ENCODE measurements around the gene MPPED1.

Gene MPPED1

DNA sequence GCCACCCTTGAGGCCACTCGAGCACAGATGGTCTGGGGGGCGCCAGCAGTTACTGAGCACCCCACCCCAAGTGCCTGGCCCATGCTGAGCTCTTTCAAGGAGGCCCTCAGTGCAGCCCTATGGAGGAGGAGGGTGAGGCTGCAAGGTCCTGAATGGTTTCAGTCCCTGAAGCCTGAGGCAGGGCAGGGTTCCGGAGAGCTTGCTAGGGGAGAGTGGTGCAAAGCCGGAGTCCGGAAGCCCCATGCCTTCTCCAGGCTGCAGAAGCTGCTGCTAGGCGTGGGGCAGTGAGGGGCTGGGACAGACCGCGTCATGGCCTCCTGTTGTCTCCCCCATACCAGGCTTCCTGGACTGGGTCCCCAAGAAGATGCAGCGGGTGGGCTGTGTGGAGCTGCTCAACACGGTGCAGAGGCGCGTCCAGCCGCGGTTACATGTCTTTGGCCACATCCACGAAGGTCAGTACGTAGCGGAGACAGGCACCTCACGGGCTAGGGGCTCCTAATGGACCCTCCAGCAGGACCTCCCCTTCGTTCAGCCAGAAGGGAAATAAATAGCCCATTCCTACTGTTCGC is 90.6 kb downstream of the MPPED1 start:
- no peak for DNase-seq

DNA sequence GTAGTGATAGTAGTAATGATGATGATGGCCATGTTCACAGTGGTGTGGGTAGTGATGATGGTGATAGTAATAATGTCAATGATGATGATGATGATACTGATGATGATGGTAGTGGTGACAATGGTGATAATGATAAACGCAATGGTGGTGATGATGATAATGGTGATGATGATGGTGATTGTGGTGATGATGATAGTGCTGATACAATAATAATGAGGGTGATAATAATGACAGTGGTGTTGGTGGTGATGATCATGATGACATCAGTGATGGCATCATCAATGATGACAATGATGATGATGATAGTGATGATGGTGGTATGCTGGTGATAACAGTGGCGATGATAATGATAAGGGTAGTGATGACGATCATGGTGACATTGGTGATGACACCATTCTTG is 92.3 kb downstream of the MPPED1 start:
- DNase-seq = no peak

DNA sequence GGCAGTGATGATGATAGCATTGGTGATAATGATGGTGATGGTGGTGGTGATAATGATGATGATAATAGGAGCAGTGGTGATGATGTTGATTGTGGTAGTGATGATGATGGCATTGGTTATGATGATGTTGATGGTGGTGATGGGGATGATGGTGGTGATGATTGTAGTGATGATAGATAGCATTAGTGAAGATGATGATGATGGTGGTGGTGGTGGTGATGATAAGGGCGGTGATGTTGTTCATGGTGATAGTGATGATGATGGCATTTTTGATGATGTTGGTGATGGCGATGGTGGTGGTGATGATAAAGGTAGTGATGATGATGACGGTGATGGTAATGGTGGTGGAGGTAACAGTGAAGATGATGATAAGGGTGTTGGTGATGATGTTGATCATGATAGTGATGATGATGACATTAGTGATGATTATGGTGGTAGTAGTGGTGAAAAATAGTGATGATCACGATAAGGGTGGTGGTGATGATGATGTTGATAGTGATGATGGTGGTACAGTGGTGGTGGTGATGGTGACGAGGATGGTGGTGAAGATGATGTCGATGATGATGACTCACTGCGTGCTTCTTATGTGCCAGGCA is 93.0 kb downstream of the MPPED1 start:
- no peak for DNase-seq

DNA sequence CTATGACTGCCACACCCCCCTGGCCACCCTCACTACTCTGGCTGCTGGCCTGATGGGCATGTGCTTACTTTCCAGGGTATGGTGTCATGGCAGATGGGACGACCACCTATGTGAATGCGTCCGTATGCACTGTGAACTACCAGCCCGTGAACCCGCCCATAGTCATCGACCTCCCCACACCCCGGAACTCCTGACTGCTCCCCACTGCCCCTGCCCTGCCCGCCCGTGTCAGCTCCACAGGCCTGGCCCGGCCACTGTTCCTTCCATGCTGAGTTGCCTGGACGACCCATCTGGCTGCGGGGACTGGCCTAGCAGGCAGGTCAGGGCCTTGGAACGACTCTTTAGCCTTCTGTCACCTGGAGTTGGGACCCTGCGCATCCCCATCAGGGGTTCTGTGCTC is 93.6 kb downstream of the MPPED1 start:
- no peak for DNase-seq

DNA sequence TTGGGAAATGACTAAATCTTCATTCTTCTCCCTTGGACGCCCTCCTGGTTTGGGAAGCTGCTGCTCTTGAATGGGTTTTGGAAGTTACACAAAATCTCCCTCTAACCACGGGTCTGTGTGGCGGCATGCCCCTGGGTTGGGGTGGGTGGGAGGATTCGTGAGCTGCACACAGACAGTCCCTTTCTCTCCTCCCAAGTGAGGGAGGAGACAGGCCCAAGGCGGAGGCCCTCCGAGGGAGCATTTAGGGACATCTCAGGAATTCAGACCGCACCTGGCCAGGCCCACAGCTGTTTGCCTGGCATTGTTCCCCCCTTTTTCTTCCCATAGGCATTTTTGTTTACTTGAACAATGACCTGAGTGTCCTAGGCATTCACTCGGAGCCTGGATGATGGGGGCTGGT is 94.1 kb downstream of the MPPED1 start:
- DNase-seq = no peak

DNA sequence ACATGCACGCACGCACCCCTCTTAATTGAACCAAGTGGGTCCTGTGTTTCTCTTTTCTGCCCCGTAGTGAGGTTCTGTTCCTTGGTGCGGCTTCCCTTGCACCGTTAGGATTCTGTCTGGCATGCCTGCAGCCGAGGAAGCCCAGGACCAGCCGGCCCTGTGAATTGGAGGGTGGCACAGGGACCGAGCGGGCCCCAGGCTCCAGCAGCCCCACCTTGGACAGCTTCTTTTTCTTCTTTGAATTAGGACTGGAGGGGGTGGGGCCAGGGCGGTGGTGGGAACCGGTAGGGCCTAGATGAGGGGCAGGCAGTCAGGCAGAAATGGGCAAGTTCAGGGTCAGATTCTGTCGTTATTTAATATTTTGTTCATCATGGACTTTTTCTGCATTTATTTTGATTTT is 94.7 kb downstream of the MPPED1 start:
- no peak for DNase-seq

DNA sequence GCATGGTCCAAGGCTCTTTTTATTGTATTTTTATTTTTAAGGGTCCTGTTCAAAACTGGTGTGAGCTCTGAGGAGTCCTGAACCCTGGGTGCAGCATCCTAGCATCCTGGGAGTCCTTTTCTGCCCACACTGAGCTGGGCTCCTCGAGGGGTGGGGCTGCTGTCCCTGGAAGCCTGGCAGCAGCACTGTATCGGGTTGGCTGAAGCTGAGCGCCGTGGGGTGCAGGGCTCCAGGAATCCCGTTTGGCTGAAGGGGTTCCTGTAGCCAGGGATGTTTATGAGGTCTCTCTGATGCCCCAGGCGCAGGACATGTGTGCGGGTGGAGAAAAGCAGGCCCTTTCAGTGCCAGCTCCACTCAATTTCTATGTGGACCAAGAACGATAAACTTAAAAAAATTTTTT is 95.4 kb downstream of the MPPED1 start:
- no peak for DNase-seq

DNA sequence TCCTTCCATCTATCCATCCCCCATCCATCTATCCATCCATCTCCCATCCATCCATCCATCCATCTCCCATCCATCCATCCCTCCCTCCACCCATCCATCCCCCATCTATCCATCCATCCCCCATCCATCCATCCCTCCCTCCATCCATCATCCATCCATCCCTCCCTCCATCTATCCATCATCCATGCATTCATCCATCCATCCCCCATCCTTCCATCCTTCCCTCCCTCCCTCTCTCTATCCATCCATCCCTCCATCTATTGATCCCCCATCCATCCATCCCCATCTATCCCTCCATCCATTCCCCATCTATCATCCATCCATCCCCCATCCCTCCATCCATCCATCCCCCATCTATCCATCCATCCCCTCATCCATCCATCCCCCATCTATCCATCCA is 96.7 kb downstream of the MPPED1 start:
- DNase-seq = no peak

DNA sequence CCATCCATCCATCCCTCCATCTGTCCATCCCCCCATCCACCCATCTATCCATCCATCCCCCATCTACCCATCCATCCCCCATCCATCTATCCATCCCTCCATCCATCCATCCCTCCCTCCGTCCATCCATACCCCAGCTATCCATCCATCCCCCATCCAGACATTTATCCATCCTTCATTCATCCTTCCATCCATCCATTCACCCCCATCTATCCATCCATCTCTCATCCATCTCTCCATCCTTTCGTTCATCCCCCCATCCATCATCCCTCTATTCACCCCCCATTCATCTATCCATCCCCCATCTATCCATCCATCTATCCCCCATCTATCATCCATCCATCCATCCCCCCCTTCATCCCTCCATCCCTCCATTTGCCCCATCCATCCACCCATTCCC is 97.5 kb downstream of the MPPED1 start:
- DNase-seq = no peak

DNA sequence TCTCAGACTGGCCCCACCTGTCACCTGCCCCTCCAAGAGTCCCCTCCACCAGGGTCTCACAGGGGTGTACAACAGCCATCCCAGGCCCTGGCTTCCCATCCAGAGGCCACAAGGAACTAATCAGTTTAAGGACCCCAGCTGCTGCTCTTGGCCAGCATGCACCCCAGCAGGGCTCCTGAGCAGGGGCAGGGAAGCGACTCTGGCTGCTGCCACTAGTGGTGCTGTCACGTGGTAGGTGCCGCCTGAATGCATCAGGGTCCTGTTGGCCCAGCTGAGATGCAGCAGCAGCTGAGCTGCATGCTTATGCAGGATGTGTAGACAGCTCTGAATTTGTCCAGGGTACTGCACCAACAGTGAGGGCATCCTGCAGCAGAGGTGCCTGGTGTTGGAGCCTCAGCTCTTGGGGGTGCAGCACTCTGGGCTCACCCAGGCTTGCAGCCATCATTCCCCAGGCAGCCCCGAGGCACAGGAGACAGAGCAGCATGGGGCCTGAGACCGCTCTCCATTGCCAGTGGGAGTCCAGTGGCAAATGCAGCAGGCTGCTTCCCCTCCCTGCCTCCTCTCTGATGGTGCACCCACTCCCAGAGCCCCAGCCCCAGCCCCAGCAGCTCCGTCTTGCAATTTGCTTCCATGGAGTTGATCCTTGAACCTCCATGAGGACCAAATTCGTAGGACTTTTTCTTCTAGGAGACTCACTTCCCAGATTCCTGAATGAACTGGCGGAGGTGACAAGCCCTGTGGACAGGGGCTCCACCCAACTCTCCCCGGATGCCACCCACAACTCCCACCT is 98.7 kb downstream of the MPPED1 start:
- DNase-seq = no peak

DNA sequence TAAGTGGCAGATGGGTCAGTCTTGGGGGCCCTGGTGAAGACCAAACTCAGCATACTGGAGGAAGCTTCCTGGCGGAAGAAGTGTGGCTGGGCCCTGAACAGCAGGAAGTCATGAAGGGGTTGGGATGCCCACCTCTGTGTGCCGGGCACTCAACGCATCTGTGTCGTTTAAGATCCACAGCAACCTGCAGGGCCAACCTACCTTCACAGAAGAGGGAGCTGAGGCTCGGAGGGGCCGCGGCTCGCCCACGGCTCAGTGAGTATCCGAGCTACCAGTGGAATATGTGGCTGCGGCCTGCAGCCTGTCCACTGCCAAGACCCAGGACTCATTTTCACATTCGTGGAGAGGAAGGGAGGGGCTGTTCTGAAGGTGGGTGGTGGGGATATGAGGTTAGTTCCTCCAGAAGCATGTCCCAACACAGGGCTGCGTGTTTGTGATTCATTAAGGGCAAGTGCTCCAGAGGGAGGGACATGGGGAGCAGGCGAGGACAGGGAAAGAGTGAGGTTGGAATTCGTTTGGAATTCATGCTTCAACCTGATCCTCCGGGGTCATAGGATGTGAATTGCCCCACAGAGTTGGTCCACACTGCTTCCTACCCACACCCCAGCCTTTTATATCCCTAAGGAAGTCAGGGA is 99.6 kb downstream of the MPPED1 start:
- DNase-seq = no peak

DNA sequence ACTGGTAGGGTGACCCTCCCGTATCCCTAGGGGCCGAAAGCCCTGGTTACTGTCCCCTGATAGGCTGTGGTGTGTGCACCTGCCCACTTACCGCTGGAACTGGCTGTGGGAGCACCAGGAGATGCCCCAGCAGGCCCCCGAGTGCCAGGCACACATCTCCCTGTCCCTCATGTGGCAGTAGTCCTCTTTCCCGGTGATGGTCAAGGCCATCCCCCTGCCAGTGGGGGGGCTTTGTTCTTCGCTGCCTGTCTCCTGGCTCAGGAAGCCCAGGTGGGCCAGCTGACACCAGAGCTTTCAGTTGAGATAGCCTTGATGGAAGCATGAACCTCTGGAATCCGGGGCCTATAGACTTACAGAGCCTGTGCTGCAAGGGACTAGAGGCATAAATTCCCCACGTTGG is 100.5 kb downstream of the MPPED1 start:
- no peak for DNase-seq

DNA sequence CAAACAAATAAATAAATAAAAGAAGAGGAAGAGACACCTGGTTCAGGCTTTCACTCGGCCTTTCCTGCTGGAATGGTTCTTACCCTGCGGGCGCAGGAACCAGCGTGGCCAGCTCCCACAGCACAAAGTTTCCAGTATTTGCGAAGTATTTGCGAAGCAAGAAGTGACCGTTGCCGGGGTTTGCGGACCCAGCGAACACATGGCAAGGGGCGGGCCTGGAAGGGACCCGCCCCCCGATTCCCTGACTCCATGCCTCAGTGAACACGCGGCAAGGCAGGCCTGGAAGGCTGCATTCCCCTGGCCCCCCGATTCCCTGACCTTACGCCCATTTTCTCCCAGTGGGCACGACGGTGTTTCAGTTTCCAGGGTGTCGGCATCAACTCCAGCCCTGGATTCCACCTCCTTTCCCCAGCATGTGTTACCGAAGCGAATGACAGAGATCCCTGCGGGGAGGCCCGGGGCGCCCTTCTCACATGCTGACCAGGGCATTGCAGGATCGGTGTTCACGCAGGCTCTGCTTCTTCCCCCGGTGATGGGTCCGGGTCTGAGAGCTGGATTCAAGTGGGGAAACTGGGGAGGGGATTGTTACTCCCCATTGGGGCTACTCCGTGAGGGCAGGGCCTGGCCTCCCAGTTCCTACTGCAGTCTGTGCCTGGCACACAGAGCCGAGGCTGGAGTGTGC is 102.8 kb downstream of the MPPED1 start:
- no peak for DNase-seq

DNA sequence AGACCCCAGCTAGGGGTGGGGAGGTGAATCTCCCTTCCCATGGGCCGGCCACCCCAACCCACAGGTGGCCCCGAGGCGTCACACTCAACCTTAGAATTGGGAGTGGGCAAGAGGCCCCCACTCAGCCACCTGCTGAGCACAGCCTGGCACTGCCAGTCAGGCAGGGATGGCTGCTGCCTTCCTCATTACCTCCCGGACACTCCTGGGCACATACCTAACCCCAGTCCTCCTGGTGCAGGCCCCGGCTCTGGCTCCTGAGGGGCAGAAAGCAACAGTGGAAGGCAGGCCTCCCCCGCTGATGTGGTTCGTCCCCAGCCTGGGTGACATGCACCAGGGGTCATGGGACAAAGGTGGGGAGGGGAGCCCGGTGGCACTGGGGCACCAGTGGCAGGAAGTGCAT is 103.6 kb downstream of the MPPED1 start:
- no peak for DNase-seq

DNA sequence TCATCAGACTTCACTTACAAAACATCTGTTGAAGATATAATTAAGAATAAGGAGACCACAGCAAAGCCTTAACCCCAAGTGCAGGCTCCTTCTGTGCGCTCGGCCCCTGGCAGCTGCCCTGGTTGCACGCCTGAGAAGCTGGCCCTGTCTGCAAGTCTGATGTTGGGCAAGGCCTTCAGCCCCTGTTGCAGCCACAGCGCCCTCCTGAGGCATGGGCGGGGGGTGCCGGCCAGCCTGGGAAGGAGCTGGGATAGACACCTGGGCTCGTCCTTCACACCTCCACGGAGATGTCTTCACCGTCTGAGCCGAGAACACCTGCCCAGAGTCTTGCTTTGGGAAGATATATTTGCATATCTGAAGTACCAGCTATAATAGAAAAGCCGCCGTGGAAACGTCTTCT is 104.1 kb downstream of the MPPED1 start:
- no peak for DNase-seq

DNA sequence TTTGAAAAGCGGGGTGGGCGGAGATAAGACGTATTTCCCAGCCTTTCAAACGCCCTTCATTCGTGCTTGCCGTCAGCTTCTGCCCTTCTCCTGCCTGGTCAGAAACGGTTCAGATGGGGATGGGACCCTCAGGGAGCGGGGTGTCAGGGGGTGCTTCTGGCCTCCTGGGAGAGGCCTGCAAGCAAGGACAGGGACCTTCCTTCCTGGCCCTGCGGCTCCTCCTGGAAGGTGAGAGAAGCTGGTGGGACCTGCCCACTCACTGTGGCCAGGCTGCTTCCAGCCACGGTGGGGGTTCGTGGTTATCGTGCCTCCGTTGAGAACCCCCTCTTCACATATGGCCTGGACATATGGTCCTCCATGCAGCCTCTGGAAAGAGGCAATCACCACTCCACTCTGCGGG is 104.6 kb downstream of the MPPED1 start:
- no peak for DNase-seq

DNA sequence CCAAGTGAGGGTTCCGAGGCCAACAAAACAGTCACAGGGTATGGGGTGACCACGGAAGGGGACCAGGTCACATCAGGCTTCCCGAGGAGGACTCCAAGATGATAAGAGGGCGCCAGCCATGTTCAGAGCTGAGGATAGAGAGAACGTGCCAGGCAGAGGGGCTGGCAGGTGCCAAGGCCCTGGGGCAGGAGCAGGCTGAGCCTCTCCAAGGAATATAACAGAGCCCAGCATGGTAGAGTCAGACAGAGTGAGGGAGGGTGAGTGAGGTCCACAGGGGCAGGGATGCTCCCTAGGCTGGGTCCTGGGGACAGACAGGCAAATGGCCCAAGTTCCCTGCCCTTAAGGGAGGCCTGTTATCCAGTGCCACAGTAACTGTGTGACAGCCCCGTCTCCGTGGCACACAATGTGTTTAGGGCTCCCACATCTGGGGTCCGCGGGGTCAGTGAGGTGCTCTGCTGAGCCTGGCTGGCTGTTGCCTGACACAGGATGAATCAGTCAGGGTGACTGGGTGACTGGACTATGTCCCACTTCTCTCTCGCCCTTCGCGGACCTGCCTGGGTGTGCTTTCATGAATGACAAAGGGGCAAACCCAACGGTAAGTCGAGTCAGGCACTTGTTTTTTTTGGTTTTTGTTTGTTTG is 105.3 kb downstream of the MPPED1 start:
- DNase-seq = no peak

DNA sequence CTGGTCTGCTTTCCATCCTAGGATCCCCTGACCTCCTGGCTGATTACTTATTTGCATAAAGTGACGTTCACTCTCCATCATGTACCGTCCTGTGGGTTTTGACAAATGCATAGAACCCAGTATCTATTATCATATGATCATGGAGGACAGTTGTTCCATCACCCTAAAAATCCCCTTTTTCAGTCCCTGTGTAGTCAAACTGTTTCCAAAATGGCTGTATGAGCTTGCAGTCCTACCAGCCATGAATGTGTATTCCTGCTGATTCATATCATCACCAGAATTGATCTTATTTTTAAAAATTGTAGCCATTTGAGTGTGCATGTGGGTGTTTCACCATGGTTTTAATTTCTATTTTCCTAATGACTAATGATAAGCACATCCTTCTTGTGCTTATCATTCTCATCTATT is 108.8 kb downstream of the MPPED1 start:
- no peak for DNase-seq

DNA sequence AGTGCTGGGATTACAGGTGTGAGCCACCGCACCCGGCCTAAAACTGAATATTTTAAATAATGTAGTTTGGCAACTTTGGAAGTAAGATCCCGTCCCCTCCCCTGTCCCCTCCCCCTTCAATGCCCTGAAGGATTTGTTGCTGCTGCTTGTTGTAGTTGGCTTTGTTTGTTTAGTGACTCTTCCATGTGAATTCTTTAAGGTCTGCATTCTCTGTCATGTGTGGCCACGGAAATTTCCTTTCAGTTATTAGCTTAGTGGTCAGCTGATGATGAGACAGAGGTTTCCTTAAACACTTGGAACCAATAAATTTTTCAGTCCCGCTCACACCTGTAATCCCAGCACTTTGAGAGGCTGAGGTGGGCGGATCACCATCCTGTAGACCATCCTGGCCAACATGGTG is 109.9 kb downstream of the MPPED1 start:
- no peak for DNase-seq

DNA sequence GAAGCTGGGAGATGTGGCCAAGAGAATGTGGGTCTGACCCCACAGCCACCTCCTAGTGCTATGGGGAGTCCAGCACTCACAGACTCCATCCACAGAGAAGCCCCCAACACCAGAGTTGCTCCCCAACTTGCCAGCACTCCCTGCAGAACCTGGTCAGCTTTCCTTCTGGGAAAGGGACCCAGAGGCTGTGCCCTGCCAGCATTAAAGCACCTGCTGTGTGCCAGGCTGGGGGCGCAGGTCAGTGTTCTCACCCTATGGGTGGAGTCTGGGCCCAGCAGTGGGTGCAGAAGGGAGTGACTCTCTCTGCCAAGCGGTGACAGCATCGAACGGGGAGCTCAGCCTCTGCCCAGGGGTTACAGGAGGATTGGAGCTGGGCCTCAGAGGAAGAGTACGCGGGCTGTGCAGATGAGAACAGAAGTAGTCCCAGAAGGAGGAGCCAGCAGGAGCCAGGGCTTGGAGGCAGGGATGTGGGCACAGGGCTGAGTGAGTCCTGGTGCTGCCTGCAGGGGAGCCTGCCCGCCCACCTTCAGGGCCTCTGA is 114.4 kb downstream of the MPPED1 start:
- DNase-seq = no peak

DNA sequence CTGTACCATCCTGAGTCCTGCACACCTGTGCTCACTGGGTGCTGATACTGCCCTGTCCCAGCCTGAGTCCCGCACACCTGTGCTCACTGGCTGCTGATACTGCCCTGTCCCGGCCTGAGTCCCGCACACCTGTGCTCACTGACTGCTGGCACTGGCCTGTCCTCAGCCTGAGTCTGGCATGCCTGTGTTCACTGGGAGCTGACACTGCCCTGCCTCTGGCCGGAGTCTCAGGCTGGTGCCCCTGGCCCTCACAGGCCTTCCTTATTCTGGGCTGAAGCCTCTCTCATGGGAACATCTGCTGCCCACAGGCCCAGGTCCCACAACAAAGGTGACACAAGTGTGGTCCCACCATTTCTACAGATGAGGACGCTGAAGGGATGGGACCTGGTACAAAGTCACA is 115.1 kb downstream of the MPPED1 start:
- DNase-seq = no peak

DNA sequence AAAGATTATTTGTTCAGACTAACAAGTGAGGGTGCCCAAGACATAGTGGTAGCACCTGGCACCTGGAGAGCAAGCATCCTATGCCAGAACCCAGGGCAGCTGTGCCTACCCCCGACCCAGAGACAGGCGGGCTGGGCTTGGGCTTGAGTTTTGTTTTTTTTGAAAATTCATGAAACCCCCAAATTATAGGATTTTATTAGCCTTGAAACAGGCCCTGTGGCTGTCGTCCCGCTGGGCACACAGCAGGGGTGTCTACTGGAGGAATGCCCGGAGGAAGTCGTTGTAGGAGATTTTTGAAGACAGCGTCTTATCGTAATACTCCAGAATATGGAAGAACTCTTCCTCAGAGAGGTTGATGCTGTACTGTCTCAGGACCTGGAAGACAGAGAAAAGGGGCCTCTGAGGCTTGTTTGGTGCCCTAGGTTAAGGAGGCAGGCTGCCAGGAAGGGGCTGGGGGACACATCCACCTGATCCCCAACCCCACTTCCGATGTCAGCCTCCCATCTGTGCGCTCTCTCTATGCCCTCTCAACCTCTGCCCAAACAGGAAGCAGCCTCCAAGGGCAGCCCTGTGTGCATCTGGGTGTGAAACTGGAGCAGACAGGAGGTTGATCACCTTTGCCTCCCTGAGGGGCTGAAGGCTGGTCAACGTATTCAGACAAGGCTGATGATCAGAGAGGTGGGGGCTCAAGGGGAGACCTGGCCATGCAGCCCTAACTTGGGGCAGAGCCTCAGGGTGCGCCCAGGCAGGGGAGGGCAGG is 117.0 kb downstream of the MPPED1 start:
- DNase-seq = no peak

Measured in hematopoietic multipotent progenitor cell treated with erythropoietin and hydrocortisone succinate and interleukin-3 and kit ligand, for 6 days (in vitro differentiated cells).